Mesenchymal stem cell (in vitro differentiated cells and primary cell): Measurements from ENCODE around the gene PPP2R5A.

Experiments used
- DNase-seq: peaks from one replicate; pipeline ENCODE4 v3.0.0-alpha.2; 2013
- H2AFZ ChIP-seq: one replicate; pipeline ENCODE4 v1.6.1; 2013; ENCODE audit warnings: low read depth, mild to moderate bottlenecking, control low read depth, inconsistent platforms, low read length, moderate library complexity
- H2AK5ac ChIP-seq: 2 replicates; pipeline ENCODE4 v1.6.1; 2013; ENCODE audit warnings: low read length, moderate library complexity, mild to moderate bottlenecking, inconsistent platforms; ENCODE audit not compliant: severe bottlenecking
- H2BK120ac ChIP-seq: one replicate; pipeline ENCODE4 v1.6.1; 2013; ENCODE audit warnings: low read depth, mild to moderate bottlenecking, inconsistent platforms, low read length, moderate library complexity
- H2BK12ac ChIP-seq, 2 experiments: one replicate each; pipeline ENCODE4 v1.6.1; 2013; ENCODE audit warnings: inconsistent platforms in 2 of 2, low read length in 2 of 2, mild to moderate bottlenecking in 2 of 2, moderate library complexity in 2 of 2, control low read depth in 1 of 2
- H2BK15ac ChIP-seq: one replicate; pipeline ENCODE4 v1.6.1; 2013; ENCODE audit warnings: mild to moderate bottlenecking, low read depth, inconsistent platforms; ENCODE audit not compliant: poor library complexity, severe bottlenecking
- H2BK5ac ChIP-seq: 2 replicates; pipeline ENCODE4 v1.6.1; 2013; ENCODE audit warnings: low read depth, mild to moderate bottlenecking, low read length, control low read depth, inconsistent platforms; ENCODE audit not compliant: poor library complexity, severe bottlenecking
- H3K14ac ChIP-seq, 2 experiments: one replicate each; pipeline ENCODE4 v1.6.1; 2013; ENCODE audit warnings: inconsistent platforms in 2 of 2, low read length in 2 of 2, control low read depth in 1 of 2, mild to moderate bottlenecking in 1 of 2, moderate library complexity in 1 of 2
- H3K18ac ChIP-seq, 2 experiments: one replicate each; pipeline ENCODE4 v1.6.1; 2013; ENCODE audit warnings: inconsistent platforms in 2 of 2, low read length in 2 of 2, control low read depth in 1 of 2, low read depth in 1 of 2, mild to moderate bottlenecking in 1 of 2
- H3K23ac ChIP-seq, 2 experiments: one replicate each; pipeline ENCODE4 v1.6.1; 2013; ENCODE audit warnings: inconsistent platforms in 2 of 2, low read length in 2 of 2, mild to moderate bottlenecking in 2 of 2, moderate library complexity in 2 of 2, control low read depth in 1 of 2
- H3K27ac ChIP-seq: 2 replicates; pipeline ENCODE4 v1.5.1; 2013; ENCODE audit warnings: mild to moderate bottlenecking, moderate library complexity, low read length, control low read depth, inconsistent platforms; ENCODE audit not compliant: poor library complexity, severe bottlenecking
- H3K27me3 ChIP-seq, 2 experiments: 2 replicates each; pipeline versions ENCODE4 v1.6.1 to v1.7.0; 2013; ENCODE audit warnings: low read length in 2 of 2, mild to moderate bottlenecking in 2 of 2, moderate library complexity in 2 of 2, control low read depth in 1 of 2, inconsistent platforms in 1 of 2; ENCODE audit not compliant: control insufficient read depth in 1 of 2, insufficient read depth in 1 of 2
- H3K36me3 ChIP-seq, 2 experiments: 2 replicates each; pipeline versions ENCODE4 v1.6.1 to v1.7.0; 2013; ENCODE audit warnings: low read length in 2 of 2, control low read depth in 1 of 2, inconsistent platforms in 1 of 2, low read depth in 1 of 2, mild to moderate bottlenecking in 1 of 2; ENCODE audit not compliant: insufficient read depth in 2 of 2, control insufficient read depth in 1 of 2
- H3K4ac ChIP-seq, 2 experiments: one replicate each; pipeline ENCODE4 v1.6.1; 2013; ENCODE audit warnings: inconsistent platforms in 2 of 2, low read length in 2 of 2, mild to moderate bottlenecking in 2 of 2, moderate library complexity in 2 of 2, control low read depth in 1 of 2, low read depth in 1 of 2
- H3K4me1 ChIP-seq: 2 replicates; pipeline ENCODE4 v1.6.1; 2013; ENCODE audit warnings: low read depth, low read length, control low read depth; ENCODE audit not compliant: control insufficient read depth, insufficient read depth
- H3K4me2 ChIP-seq: 2 replicates; pipeline ENCODE4 v1.6.1; 2013; ENCODE audit warnings: low read length, mild to moderate bottlenecking, inconsistent platforms; ENCODE audit not compliant: poor library complexity, severe bottlenecking
- H3K4me3 ChIP-seq, 2 experiments: 2 replicates each; pipeline versions ENCODE4 v1.5.1 to v1.7.0; 2013; ENCODE audit warnings: low read length in 2 of 2, mild to moderate bottlenecking in 2 of 2, control low read depth in 1 of 2, low read depth in 1 of 2; ENCODE audit not compliant: insufficient read depth in 1 of 2
- H3K79me1 ChIP-seq: replicated peaks from 2 replicates; pipeline ENCODE4 v1.6.1; 2013; ENCODE audit warnings: mild to moderate bottlenecking, control low read depth, low read length, inconsistent platforms; ENCODE audit not compliant: poor library complexity, severe bottlenecking
- H3K9ac ChIP-seq: 2 replicates; pipeline ENCODE4 v1.7.0; 2013; ENCODE audit warnings: mild to moderate bottlenecking, low read length, moderate library complexity
- H3K9me3 ChIP-seq: 2 replicates; pipeline ENCODE4 v1.7.0; 2013; ENCODE audit warnings: mild to moderate bottlenecking, low read length; ENCODE audit not compliant: control insufficient read depth
- H4K8ac ChIP-seq: one replicate; pipeline ENCODE4 v1.6.1; 2013; ENCODE audit warnings: inconsistent platforms, mild to moderate bottlenecking, low read length, moderate library complexity
- H4K91ac ChIP-seq: one replicate; pipeline ENCODE4 v1.6.1; 2013; ENCODE audit warnings: mild to moderate bottlenecking, low read length, inconsistent platforms
- WGBS: methylation state at CpG from one replicate; pipeline ENCODE4 v1.1.7; 2013; ENCODE audit warnings: mixed read lengths; 5-methylcytosine and 5-hydroxymethylcytosine counted together

The PPP2R5A gene

DNA sequence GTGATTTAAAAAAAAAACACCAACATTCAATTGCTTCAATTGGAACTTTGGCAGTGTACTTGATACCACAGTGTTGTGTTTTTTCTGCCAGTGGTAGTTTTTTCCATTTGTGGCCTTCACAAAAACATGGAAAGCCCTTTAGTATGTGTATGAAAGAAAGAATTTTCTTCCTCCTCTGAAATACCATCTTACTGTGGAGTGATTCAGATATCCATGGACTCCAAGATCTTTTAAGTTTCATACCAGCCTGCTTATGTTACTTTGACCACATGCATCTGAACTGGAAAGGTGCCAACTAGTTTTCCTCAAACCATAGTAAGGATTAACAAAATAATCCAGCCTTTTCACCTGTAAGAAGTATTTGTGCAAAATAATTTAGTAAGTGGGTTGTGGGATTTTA, 3.4 kb downstream of the PPP2R5A start:
- peak overlapping the region; percentile 12 for H3K9ac ChIP-seq
- H2AFZ ChIP-seq = no peak overlapping the region
- DNase-seq = peak; percentile 56
- no peaks in the 10 kb centered on the region for H3K9me3 ChIP-seq
- H3K18ac ChIP-seq = no peak overlapping the region
- no peak overlapping the region for H4K8ac ChIP-seq
- H4K91ac ChIP-seq = no peak overlapping the region
- H3K14ac ChIP-seq = no peak overlapping the region
- H3K4me1 ChIP-seq = peaks cover 8% of the 10 kb centered on the region
- H2BK12ac ChIP-seq = no peak overlapping the region
- H2AK5ac ChIP-seq = no peak overlapping the region
- H2BK120ac ChIP-seq = no peak overlapping the region
- no peak overlapping the region for H3K23ac ChIP-seq
- H2BK5ac ChIP-seq = no peak overlapping the region
- peaks cover 4% of the 10 kb centered on the region for H3K79me1 ChIP-seq
- no peak overlapping the region for H3K4ac ChIP-seq
- H3K27ac ChIP-seq = no peak overlapping the region
- H3K36me3 ChIP-seq = no peaks in the 10 kb centered on the region
- H3K27me3 ChIP-seq = no peaks in the 10 kb centered on the region
- no peak overlapping the region for H2BK15ac ChIP-seq
- H3K4me3 ChIP-seq = peak overlapping the region in 1 of 2 experiments; percentile 99
- no peak overlapping the region for H3K4me2 ChIP-seq

DNA sequence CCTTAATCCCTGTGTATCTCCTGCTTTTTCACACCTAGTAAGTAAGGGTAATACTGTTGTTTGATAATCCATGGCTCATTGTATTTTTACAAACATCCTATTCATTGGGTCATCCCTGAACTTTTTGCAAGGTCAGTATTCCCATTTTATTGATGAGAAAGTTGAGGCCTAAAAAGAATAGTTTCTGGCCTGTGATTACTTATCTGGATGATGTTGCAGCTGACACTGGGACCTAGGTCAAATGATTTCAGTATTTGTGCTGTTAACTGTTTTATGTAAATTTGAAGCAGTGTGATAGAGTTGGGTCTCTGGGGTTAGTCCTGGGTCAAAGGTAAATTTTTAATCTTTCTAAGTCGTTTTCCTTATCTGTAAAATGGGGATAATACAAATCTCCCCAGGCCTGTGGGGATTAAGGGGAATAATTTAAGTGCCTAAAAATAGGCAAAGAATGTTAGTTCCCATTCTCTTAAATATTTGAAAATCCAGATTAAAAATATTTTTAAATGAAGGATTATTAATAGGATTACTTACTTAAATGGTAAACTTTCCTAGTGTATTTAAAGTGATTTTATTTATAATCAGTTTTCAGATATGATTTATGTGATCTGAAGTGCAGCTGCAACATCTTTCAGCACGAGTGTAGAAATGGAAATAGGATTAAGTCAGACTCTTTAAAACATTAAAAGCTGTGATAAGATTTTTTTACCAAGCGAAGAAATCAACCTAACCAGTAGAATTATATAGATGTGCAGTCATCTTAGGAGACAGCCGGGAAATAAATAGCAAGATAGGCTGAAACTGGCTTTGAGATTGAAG, 4.3 kb downstream of the PPP2R5A start:
- Histone ChIP-seq H3K27ac (no peak overlapping the region), H3K4me3 (no peak overlapping the region), H3K9ac (peak overlapping the region; percentile 12), H3K4ac (no peak overlapping the region), H2BK15ac (no peak overlapping the region), H4K8ac (no peak overlapping the region), H3K9me3 (no peaks in the 10 kb centered on the region), H2AFZ (no peak overlapping the region), H3K27me3 (no peaks in the 10 kb centered on the region), H3K23ac (no peak overlapping the region), H4K91ac (no peak overlapping the region), H2BK120ac (no peak overlapping the region), H3K79me1 (peaks cover 4% of the 10 kb centered on the region), H3K4me1 (peaks cover 8% of the 10 kb centered on the region), H3K36me3 (no peaks in the 10 kb centered on the region), H2BK5ac (no peak overlapping the region), H3K14ac (no peak overlapping the region), H3K4me2 (no peak overlapping the region), H2AK5ac (no peak overlapping the region), H3K18ac (no peak overlapping the region), H2BK12ac (no peak overlapping the region)
- 80% methylated on average over 2 of the region's 4 CpGs for WGBS
- DNase-seq = no peak

- Histone ChIP-seq H3K27ac (no peak overlapping the region), H2BK15ac (no peak overlapping the region), H2BK120ac (no peak overlapping the region), H3K18ac (no peak overlapping the region), H3K4me1 (peaks cover 6% of the 10 kb centered on the region), H3K4me2 (no peak overlapping the region), H2AFZ (no peak overlapping the region), H2BK12ac (no peak overlapping the region), H4K8ac (no peak overlapping the region), H3K27me3 (no peaks in the 10 kb centered on the region), H3K79me1 (peaks cover 12% of the 10 kb centered on the region), H3K36me3 (no peaks in the 10 kb centered on the region), H2AK5ac (no peak overlapping the region), H3K4me3 (no peak overlapping the region), H3K23ac (no peak overlapping the region), H3K9me3 (no peaks in the 10 kb centered on the region), H2BK5ac (no peak overlapping the region), H4K91ac (no peak overlapping the region), H3K9ac (no peak overlapping the region), H3K14ac (no peak overlapping the region), H3K4ac (no peak overlapping the region)
- DNase-seq = no peak
These were observed 5.4 kb downstream of the PPP2R5A start for GRCh38 chr1:212290608-212291007.

GRCh38 chr1:212291505-212292134, 6.4 kb downstream of the PPP2R5A start:
- Histone ChIP-seq H2AFZ (no peak overlapping the region), H3K4me3 (no peak overlapping the region), H3K9ac (no peak overlapping the region), H2BK120ac (no peak overlapping the region), H2BK5ac (no peak overlapping the region), H2AK5ac (no peak overlapping the region), H3K79me1 (peaks cover 19% of the 10 kb centered on the region), H3K23ac (no peak overlapping the region), H3K4me1 (peaks cover 6% of the 10 kb centered on the region), H3K4me2 (no peak overlapping the region), H3K4ac (no peak overlapping the region), H3K14ac (no peak overlapping the region), H3K36me3 (no peaks in the 10 kb centered on the region), H3K27me3 (no peaks in the 10 kb centered on the region), H2BK12ac (no peak overlapping the region), H4K8ac (no peak overlapping the region), H3K9me3 (no peaks in the 10 kb centered on the region), H4K91ac (no peak overlapping the region), H2BK15ac (no peak overlapping the region), H3K18ac (no peak overlapping the region), H3K27ac (no peak overlapping the region)
- WGBS = 24% methylated on average over 5 of the region's 6 CpGs
- peak; percentile 74 for DNase-seq
